SKM-1 treated with dmso at 0.1 percent for 144 hours (cell line): ENCODE results near the gene SV2C.
A peak's percentile ranks its signal among the peaks of the same experiment; 100 is the strongest.

Source experiments
- DNase-seq: peaks from one replicate; lab custom pipeline; 2025; ENCODE audit not compliant: unreplicated experiment; lab: John Stamatoyannopoulos, UW

SV2C gene

DNA sequence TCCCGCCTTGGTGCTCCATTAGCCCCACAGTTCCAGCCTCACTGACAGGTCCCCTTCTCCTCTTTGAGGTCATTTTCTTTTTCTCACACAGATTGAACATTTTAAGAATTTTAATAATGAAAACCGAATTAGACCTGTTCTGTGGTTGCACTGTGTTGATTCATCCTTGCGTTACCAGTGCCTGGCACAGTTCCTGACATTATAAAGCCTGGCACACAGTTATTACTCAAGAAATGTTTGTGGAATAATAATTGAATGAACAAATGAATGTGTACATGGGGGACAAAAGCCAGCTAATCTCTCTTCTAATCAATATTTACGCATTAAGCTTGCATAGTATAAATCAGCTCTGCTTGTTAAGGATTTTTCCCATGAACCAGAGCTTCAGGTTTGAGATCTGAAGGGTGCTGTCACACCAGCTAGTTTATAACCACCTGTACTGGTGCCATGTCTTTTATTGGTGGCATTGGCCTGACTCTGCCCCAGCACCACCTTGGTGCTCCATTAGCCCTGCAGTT is 80.0 kb downstream of the SV2C start:
- DNase-seq: no peak

GRCh38 chr5:76165029-76165428 is 81.8 kb downstream of the SV2C start:
- no peak for DNase-seq

DNA sequence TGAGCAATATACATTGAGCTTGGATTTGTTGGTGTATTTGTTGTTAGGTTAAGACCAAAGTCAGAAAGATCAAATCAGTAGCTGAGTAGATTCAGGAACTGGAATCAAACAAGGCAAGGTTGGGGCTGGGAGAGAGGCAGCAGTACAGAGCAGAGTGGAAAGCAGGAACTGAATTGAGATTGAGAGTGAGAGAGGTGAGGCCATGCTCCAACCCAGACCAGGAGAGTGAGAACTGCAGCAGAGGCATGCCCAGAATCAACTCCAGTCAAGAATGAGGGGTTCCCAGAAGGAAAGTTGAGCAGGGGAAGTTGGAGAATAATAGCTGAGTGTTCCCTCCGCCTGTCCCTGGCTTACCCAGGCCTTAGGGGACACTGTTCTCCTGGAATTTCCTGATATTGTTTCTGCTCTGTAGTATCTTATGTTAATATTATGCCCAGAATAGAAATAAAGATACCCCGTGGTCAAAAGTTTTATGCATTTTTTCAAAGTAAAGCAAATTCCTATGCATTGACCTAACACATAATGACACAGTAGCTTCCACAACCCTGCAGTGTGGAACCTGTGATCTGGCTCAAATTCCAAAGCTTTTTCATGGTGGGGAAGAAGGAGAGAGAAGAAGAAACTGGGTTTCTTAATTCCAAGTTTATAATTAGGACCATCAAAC is 82.7 kb downstream of the SV2C start:
- DNase-seq: no peak

- no peak for DNase-seq
Measured at GRCh38 chr5:76166886-76167576, 83.8 kb downstream of the SV2C start.

DNA sequence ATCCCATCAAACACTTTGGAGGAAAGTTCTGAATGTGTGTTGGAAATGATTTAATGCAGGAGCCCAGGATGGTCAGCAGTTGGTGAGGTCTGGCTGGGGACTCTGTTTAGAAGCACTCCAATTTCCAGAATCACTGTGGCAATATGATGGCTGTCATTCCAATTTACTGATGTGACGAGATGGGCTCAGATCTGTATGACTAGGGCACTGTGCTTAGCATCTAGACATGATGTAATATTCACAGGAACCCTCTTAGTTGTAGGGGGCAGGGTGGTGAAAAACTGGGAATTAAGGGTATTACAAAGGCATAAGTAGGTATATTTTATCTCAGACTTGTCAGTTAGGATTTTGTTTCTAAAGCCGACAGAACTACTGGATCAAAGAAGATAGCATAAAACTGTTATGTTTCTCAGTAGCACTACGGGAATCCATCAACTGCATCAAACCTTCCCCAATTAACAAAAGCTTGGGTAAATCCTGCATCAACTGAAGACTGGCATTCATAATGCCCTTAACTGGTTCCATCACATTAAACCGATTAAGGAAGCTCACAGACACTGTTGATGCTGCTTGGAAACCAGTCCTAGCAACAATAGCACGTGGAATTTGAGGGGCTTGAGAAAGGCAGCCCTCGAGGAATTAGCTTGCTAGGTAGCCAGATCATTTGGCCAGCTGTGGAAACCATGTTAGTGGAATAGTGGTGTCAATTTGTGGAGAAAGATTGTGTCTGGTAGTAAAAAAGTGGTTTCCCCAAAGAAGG is 86.1 kb downstream of the SV2C start:
- DNase-seq: no peak

- DNase-seq: no peak
Measured at GRCh38 chr5:76174101-76174500, 90.9 kb downstream of the SV2C start.

DNA sequence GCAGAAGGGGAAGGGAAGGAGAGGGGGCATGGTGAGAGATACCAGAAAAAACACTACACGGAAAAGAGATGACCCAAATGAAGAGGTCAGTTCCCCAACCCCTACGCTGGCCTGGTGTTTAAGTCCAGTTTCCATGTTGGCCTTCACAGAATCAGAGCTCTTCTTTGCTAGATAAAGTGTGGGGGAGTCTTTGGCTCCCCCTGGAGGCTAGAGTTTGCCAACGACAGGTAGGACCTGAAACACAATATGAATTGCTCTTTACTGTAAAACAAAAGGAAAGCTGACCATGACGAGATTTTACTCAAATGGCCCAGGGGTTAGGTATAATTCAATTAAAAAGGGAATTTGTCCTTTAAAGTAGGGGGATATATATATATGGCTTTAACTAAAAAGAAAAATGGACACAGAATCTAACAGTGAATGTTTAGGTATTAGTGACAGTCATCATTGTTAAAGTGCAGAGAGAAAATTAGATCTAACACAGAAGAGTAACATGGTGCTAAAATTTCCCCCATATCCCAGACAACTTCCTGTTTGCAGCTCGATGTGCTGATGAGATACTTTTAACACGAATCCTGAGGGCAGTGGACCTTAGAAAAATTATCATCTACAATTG is 92.0 kb downstream of the SV2C start:
- peak; percentile 34 for DNase-seq

- peak; percentile 69 for DNase-seq
Measured at GRCh38 chr5:76175821-76176403, 92.7 kb downstream of the SV2C start.

GRCh38 chr5:76177978-76178377 is 94.8 kb downstream of the SV2C start:
- DNase-seq: no peak

DNA sequence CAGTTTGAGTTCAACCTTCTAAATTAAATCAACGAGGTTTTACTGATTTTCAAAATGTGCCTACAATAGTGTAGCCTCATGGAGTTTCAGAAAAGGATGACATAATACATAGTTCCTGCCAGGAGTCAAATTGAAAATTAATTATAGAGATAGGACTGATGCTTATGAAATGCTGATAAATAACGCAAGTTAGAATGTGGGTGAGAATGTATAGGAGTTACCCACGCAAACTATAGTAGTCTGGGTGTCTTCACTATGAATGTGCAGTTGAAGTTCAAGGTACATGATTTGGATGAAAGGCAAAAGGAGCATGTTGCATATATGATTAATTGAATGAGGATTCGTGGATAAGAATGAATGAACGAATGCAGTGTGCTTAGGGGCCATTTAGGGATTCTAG is 95.7 kb downstream of the SV2C start:
- no peak for DNase-seq

- peak; percentile 77 for DNase-seq
Measured at GRCh38 chr5:76180814-76181805, 97.9 kb downstream of the SV2C start.

DNA sequence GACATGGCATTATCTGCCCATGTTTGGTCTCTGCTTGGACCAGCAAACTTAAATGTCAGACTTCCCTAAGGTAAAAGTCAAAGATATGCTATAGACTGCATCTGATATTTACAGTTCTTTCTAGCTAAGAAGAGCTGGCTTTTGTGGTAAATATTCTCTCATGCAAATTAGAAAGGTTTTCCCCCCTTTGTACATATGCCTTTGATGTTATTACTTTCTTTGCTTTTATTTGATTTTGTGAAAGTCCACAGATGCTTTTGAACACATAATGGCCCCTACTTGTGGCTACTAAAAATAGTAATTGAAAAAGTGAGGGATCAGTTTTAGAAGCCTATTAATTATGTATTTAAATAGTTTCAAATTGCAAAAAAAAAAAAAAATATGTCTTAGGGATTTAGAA is 104.2 kb downstream of the SV2C start:
- DNase-seq: no peak

GRCh38 chr5:76190356-76190755 is 107.2 kb downstream of the SV2C start:
- DNase-seq: no peak

- no peak for DNase-seq
Measured at GRCh38 chr5:76192837-76193236, 109.7 kb downstream of the SV2C start.

- no peak for DNase-seq
Measured at GRCh38 chr5:76193635-76194034, 110.5 kb downstream of the SV2C start.

- no peak for DNase-seq
Measured at GRCh38 chr5:76194340-76194739, 111.2 kb downstream of the SV2C start.

GRCh38 chr5:76196457-76196856 is 113.3 kb downstream of the SV2C start:
- DNase-seq: no peak

DNA sequence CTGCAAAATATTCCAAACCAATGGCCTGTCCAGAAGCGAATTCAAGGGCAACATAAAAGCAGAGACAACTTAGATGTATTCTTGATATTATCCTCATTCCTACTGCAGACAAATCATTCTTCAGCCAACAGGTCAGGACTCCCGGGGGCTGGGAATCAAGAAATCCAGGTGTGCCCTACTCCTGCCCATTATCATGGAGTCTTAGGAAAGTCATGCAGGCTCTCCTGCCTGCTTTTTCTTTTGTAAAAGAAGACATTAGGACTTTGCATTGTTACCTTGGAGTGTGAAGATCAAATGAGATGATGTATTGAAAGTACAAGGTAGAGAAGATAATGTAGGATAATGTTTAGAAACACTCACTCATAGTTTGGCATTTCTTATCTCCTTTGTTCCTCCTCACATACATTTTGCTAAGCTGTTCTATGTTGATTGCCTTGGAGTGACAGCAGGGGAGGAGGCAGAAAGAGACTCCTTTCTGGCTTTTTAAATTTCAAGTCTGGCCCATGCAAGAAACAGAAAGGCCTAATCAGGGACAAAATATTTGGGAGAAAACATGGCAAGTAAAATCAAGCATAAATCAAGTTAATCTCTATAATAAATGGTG is 113.8 kb downstream of the SV2C start:
- DNase-seq: no peak

DNA sequence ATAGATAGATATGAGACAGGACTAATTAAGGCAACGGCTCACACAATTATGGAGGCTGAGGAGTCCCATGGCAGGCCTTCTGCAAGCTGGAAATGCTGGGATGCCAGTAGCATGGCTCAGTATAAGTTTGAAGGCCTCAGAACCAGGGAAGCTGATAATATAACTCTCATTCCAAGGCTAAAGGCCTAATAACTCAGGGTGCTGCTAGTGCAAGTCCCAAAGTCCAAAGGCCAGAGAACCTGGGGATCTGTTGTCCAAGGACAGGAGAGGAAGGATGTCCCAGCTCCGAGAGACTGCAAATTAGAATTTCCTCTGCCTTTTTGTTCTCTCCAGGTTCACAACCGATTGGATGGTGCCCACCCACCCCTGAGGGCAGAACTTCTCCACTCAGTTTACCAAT is 114.5 kb downstream of the SV2C start:
- DNase-seq: no peak
